Measurements from ENCODE around the gene MBD3L1. TPM values are rescaled to one million over a fixed set of nuclear protein-coding genes. Genes with fewer than 3 reads are reported as not detected.
A peak's percentile ranks its signal among the peaks of the same experiment; 100 is the strongest.

The MBD3L1 gene
- total and polyA plus RNA-seq, 2 of the 13 experiments (the other 11 are each of a cell fraction or from before 2014, with no cell fraction given): not detected

DNA sequence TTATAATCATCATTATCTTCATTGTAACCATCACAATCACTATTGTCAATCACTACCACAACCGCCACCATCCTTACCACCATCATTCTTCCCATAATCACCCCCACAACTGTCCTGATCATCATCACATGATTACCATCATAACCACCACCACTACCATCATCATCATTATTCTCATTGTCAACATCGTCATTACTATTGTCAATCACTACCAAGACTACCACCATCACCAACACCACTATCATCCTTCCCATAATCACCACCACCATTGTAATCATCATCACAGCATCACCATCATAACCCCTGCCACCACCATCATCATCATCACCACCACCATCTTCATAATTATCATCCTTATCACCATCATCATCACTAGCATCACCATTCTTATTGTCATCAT lies 55.2 kb downstream of the MBD3L1 start:
- CTCF ChIA-PET (ENCODE audit: low intra/inter-chr PET ratio, low total read pairs): no interaction called here
- TF ChIP-seq TRIM22 (IDR thresholded peaks at IDR 0.05) (0 out of 2 replicates have a peak, but pooled peaks have one; percentile 47), MLLT10 (CRISPR knock-in tag; IDR thresholded peaks at IDR 0.05) (no peak), ZNF44 (CRISPR knock-in tag; IDR thresholded peaks at IDR 0.05) (no peak), HNF1B (CRISPR knock-in tag; IDR thresholded peaks at IDR 0.05) (no peak), HCFC1 (IDR thresholded peaks at IDR 0.05; ENCODE audit: low read depth, low read length) (no peak), POGK (CRISPR knock-in tag; conservative IDR thresholded peaks at IDR 0.05) (no peak), REXO4 (CRISPR knock-in tag; IDR thresholded peaks at IDR 0.05; ENCODE audit: borderline replicate concordance) (no peak), PCBP2 (optimal IDR thresholded peaks at IDR 0.05; ENCODE audit: low read depth, low read length, poor library complexity, severe bottlenecking) (no peak), ATF7 (IDR thresholded peaks at IDR 0.05) (0 out of 2 replicates have a peak, but pooled peaks have one; percentile 9), ATF7 (CRISPR knock-in tag; IDR thresholded peaks at IDR 0.05) (no peak), CSRNP2 (CRISPR knock-in tag; conservative IDR thresholded peaks at IDR 0.05; ENCODE audit: low read depth) (no peak), MIXL1 (CRISPR knock-in tag; IDR thresholded peaks at IDR 0.05) (no peak), ZNF138 (CRISPR knock-in tag; IDR thresholded peaks at IDR 0.05; ENCODE audit: low read depth) (no peak), ZNF670 (CRISPR knock-in tag; IDR thresholded peaks at IDR 0.05; ENCODE audit: borderline replicate concordance) (no peak), ZKSCAN8 (CRISPR knock-in tag; IDR thresholded peaks at IDR 0.05; ENCODE audit: borderline replicate concordance) (no peak), ATM (IDR thresholded peaks at IDR 0.05; ENCODE audit: borderline replicate concordance) (0 out of 2 replicates have a peak, but pooled peaks have one; percentile 6), ZIK1 (CRISPR knock-in tag; IDR thresholded peaks at IDR 0.05; ENCODE audit: borderline replicate concordance, low read depth) (no peak), GLI4 (CRISPR knock-in tag; IDR thresholded peaks at IDR 0.05; ENCODE audit: borderline replicate concordance) (no peak), ZNF777 (CRISPR knock-in tag; IDR thresholded peaks at IDR 0.05) (no peak)
- TF ChIP-seq, protein P1, sequence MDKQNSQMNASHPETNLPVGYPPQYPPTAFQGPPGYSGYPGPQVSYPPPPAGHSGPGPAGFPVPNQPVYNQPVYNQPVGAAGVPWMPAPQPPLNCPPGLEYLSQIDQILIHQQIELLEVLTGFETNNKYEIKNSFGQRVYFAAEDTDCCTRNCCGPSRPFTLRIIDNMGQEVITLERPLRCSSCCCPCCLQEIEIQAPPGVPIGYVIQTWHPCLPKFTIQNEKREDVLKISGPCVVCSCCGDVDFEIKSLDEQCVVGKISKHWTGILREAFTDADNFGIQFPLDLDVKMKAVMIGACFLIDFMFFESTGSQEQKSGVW (CRISPR knock-in tag; IDR thresholded peaks at IDR 0.05; ENCODE audit: borderline replicate concordance): no peak

More for the DNA sequence above, 55.2 kb downstream of the MBD3L1 start:
- no peak for FAIRE-seq
- H4K20me1 ChIP-seq (ENCODE audit: insufficient read depth, low read length): no peaks in the 10 kb centered on the region
- no peak for DNase-seq (ENCODE audit: low spot score)
- no TSS peak for BruUV-seq (replicated peaks)
- intact Hi-C loops (cut with micrococcal nuclease; ENCODE audit: unreplicated experiment) (no loop called here), in situ Hi-C loops (cut with HindIII; ENCODE audit: extremely low pct_ligation_motif_present, low pct_unique_long_range_greater_than_20kb) (no loop called here)
- H3K27ac ChIP-seq (ENCODE audit: extremely low read length, insufficient read depth, low read length): no peak overlapping the region
- 3% methylated on average over 2 of the region's 2 CpGs for WGBS (ENCODE audit: low lambda C conversion rate)
- no peaks in the 10 kb centered on the region for H3K27me3 ChIP-seq (ENCODE audit: control insufficient read depth in 1 of 2, insufficient read depth in 2 of 2, low read length in 2 of 2)
- H2AFZ ChIP-seq (ENCODE audit: low read length): no peak overlapping the region
- no peaks in the 10 kb centered on the region for H3K4me1 ChIP-seq (ENCODE audit: insufficient read depth, low read length)
- POLR2A ChIA-PET: no interaction called here
- H3K9me3 ChIP-seq (ENCODE audit: low read length): peaks cover 99% of the 10 kb centered on the region
- no peak overlapping the region for H3K4me3 ChIP-seq (replicated peaks in 1 of 3; ENCODE audit: insufficient read depth in 1 of 3, low read depth in 2 of 3, low read length in 3 of 3)
- no peaks in the 10 kb centered on the region for H3K36me3 ChIP-seq (replicated peaks in 1 of 2; ENCODE audit: control insufficient read depth in 1 of 2, insufficient read depth in 2 of 2, low read length in 2 of 2)
- no peak overlapping the region for H3K9ac ChIP-seq (ENCODE audit: insufficient read depth, low read depth, low read length)
- no peak for ATAC-seq
- H3K79me2 ChIP-seq (ENCODE audit: insufficient read depth, low read length): no peaks in the 10 kb centered on the region
- H3K4me2 ChIP-seq (ENCODE audit: low read depth, low read length): no peak overlapping the region

Measured in HepG2 (cell line).